Suprapubic skin (tissue), 4 donors: ENCODE data around the gene INTS12.

Experiments used
- EP300 ChIP-seq: sonication (generic); formaldehyde crosslinking; IDR thresholded peaks from one replicate; pipeline ENCODE4 v1.6.1; 2017; ENCODE audit warnings: antibody characterized with exemption
- POLR2A ChIP-seq, 2 donors: fragments of 450-650 bp; IDR thresholded peaks; one replicate each; pipeline ENCODE4 v1.6.1; 2017; ENCODE audit warnings: antibody characterized with exemption in 2 of 2, mild to moderate bottlenecking in 2 of 2, moderate library complexity in 2 of 2
- POLR2AphosphoS5 ChIP-seq, 3 donors: sonication (generic); formaldehyde crosslinking; IDR thresholded peaks; one replicate each; pipeline ENCODE4 v1.6.1; 2017; ENCODE audit warnings: antibody characterized with exemption in 3 of 3
- TF ChIP-seq, protein P1 (sequence below), 2 donors: fragments of 200-600 bp in 1 of 2; fragments of 450-650 bp in 1 of 2; sonication (generic) in 1 of 2; IDR thresholded peaks; one replicate each; pipeline ENCODE4 v1.5.1; 2016 to 2019; ENCODE audit warnings: antibody characterized with exemption in 2 of 2, mild to moderate bottlenecking in 1 of 2, moderate library complexity in 1 of 2

DNA sequence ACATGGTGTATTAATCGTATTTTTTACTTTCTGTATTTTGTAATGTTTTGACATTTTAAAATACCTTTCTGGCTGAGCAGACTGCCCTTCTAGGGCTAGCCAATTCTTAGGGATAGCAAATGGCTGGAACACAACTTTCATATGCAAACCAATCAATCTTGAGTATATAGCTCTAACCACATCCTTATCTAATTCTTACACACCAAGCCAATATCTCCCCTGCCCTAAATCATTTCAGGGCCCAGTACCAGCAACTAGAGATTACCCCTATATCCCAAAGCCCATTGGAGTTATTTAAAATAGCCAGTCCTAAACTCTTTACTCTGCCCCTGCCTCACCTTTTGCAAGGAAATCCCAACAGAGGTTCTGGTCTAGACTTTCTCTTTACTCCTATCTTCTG, 58.3 kb downstream of the INTS12 start:
- TF ChIP-seq POLR2AphosphoS5 (IDR thresholded peaks at IDR 0.05) (no peak), POLR2A (IDR thresholded peaks at IDR 0.05) (no peak), EP300 (no peak)
- TF ChIP-seq, protein P1, sequence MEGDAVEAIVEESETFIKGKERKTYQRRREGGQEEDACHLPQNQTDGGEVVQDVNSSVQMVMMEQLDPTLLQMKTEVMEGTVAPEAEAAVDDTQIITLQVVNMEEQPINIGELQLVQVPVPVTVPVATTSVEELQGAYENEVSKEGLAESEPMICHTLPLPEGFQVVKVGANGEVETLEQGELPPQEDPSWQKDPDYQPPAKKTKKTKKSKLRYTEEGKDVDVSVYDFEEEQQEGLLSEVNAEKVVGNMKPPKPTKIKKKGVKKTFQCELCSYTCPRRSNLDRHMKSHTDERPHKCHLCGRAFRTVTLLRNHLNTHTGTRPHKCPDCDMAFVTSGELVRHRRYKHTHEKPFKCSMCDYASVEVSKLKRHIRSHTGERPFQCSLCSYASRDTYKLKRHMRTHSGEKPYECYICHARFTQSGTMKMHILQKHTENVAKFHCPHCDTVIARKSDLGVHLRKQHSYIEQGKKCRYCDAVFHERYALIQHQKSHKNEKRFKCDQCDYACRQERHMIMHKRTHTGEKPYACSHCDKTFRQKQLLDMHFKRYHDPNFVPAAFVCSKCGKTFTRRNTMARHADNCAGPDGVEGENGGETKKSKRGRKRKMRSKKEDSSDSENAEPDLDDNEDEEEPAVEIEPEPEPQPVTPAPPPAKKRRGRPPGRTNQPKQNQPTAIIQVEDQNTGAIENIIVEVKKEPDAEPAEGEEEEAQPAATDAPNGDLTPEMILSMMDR (IDR thresholded peaks at IDR 0.05): no peak
